WTC11 (cell line): ENCODE results near the gene SNAI1. TPM values are rescaled to one million over a fixed set of nuclear protein-coding genes. Genes with fewer than 3 reads are reported as not detected.

Experiments
- ATAC-seq: fragments of 200-7000 bp; cut with Tn5 transposase; 2 replicates; pipeline ENCODE4 v1.10.0; 2021; ENCODE audit warnings: mild to moderate bottlenecking, moderate library complexity
- CTCF ChIA-PET: fragments of 300-600 bp; sonication (Branson Sonifier 250); formaldehyde crosslinking; loops from one replicate; lab custom pipeline; 2021; ENCODE audit warnings: antibody characterized with exemption; lab: Charles Lee
- POLR2A ChIA-PET: fragments of 350-600 bp; sonication (Branson Sonifier 250); formaldehyde crosslinking; loops from one replicate; lab custom pipeline; 2021; ENCODE audit warnings: antibody characterized with exemption; lab: Charles Lee
- DNase-seq: peaks from one replicate; pipeline ENCODE4 v3.0.0; 2021; ENCODE audit warnings: low spot score
- H3K27ac Mint-ChIP-seq: 2 replicates; pipeline ENCODE4 v1.8.0; 2021; ENCODE audit warnings: mixed read lengths
- H3K27me3 Mint-ChIP-seq: 2 replicates; pipeline ENCODE4 v1.8.0; 2021; ENCODE audit warnings: low read depth, mild to moderate bottlenecking, moderate library complexity, mixed read lengths
- H3K36me3 Mint-ChIP-seq: 2 replicates; pipeline ENCODE4 v1.8.0; 2021; ENCODE audit warnings: mixed read lengths
- H3K4me1 Mint-ChIP-seq: 2 replicates; pipeline ENCODE4 v1.8.0; 2022; ENCODE audit warnings: mixed read lengths
- H3K4me3 Mint-ChIP-seq: 2 replicates; pipeline ENCODE4 v1.8.0; 2021; ENCODE audit warnings: mild to moderate bottlenecking, moderate library complexity, mixed read lengths
- H3K9me3 Mint-ChIP-seq: 2 replicates; pipeline ENCODE4 v1.8.0; 2021; ENCODE audit warnings: mixed read lengths
- AFF4 ChIP-seq: sonication (generic); formaldehyde crosslinking; IDR thresholded peaks from 2 replicates; pipeline ENCODE4 v1.8.1; 2023; ENCODE audit warnings: mild to moderate bottlenecking, missing genetic modification reagents, borderline replicate concordance
- CDX4 ChIP-seq: fragments of 250-450 bp; sonication (Bioruptor Pico); IDR thresholded peaks from 2 replicates; pipeline ENCODE4 v1.9.0; 2021; ENCODE audit warnings: moderate library complexity, mild to moderate bottlenecking, inconsistent platforms, borderline replicate concordance
- CREB1 ChIP-seq: sonication (generic); formaldehyde crosslinking; IDR thresholded peaks from 2 replicates; pipeline ENCODE4 v1.8.0; 2023; ENCODE audit warnings: mild to moderate bottlenecking, missing genetic modification reagents
- CTCF ChIP-seq: fragments of 200-600 bp; IDR thresholded peaks from 2 replicates; pipeline ENCODE4 v1.8.0; 2022; ENCODE audit warnings: antibody characterized with exemption
- ESRRA ChIP-seq: sonication (generic); formaldehyde crosslinking; IDR thresholded peaks from 2 replicates; pipeline ENCODE4 v1.8.1; 2022; ENCODE audit warnings: mild to moderate bottlenecking, missing genetic modification reagents, borderline replicate concordance
- FOXP1 ChIP-seq: sonication (generic); formaldehyde crosslinking; IDR thresholded peaks from 2 replicates; pipeline ENCODE4 v1.8.0; 2022; ENCODE audit warnings: missing genetic modification reagents, mild to moderate bottlenecking, moderate library complexity, borderline replicate concordance
- HMGXB4 ChIP-seq: sonication (generic); formaldehyde crosslinking; IDR thresholded peaks from 2 replicates; pipeline ENCODE4 v1.8.1; 2023; ENCODE audit warnings: mild to moderate bottlenecking, moderate library complexity, missing genetic modification reagents
- MAX ChIP-seq: sonication (generic); formaldehyde crosslinking; IDR thresholded peaks from 2 replicates; pipeline ENCODE4 v1.8.0; 2022; ENCODE audit warnings: mild to moderate bottlenecking, missing genetic modification reagents
- NR3C1 ChIP-seq: sonication (generic); formaldehyde crosslinking; conservative IDR thresholded peaks from 2 replicates; pipeline ENCODE4 v1.8.1; 2023; ENCODE audit warnings: low read depth, mild to moderate bottlenecking, missing genetic modification reagents
- PRDM15 ChIP-seq: sonication (generic); formaldehyde crosslinking; IDR thresholded peaks from 2 replicates; pipeline ENCODE4 v1.8.0; 2022; ENCODE audit warnings: missing genetic modification reagents
- RORB ChIP-seq: fragments of 250-450 bp; sonication (Bioruptor Pico); IDR thresholded peaks from 2 replicates; pipeline ENCODE4 v1.9.0; 2021; ENCODE audit warnings: mild to moderate bottlenecking
- STAT6 ChIP-seq: sonication (generic); formaldehyde crosslinking; conservative IDR thresholded peaks from 2 replicates; pipeline ENCODE4 v1.8.1; 2023; ENCODE audit warnings: mild to moderate bottlenecking, low read depth, missing genetic modification reagents, moderate library complexity
- TP53 ChIP-seq: sonication (generic); formaldehyde crosslinking; IDR thresholded peaks from 2 replicates; pipeline ENCODE4 v1.8.1; 2023; ENCODE audit warnings: mild to moderate bottlenecking, missing genetic modification reagents
- USF2 ChIP-seq: sonication (generic); formaldehyde crosslinking; IDR thresholded peaks from 2 replicates; pipeline ENCODE4 v1.8.1; 2023; ENCODE audit warnings: mild to moderate bottlenecking, missing genetic modification reagents, moderate library complexity
- ZBTB21 ChIP-seq: sonication (generic); formaldehyde crosslinking; IDR thresholded peaks from 2 replicates; pipeline ENCODE4 v1.8.1; 2023; ENCODE audit warnings: mild to moderate bottlenecking, missing genetic modification reagents, borderline replicate concordance
- ZNF219 ChIP-seq: sonication (generic); formaldehyde crosslinking; IDR thresholded peaks from 2 replicates; pipeline ENCODE4 v1.8.0; 2023; ENCODE audit warnings: missing genetic modification reagents, mild to moderate bottlenecking, borderline replicate concordance
- ZNF512 ChIP-seq: sonication (generic); formaldehyde crosslinking; IDR thresholded peaks from 2 replicates; pipeline ENCODE4 v1.8.1; 2022; ENCODE audit warnings: missing genetic modification reagents, borderline replicate concordance
- total RNA-seq: library from RNA; stranded (reverse); gene quantifications from 3 replicates; pipeline ENCODE4 v1.2.3, GENCODE V29; 2021

Gene SNAI1
- total RNA-seq, 1 experiment from 2014 or later: 7.9 TPM

GRCh38 chr20:50014570-50015562 lies 32.1 kb downstream of the SNAI1 start:
- no peak overlapping the region for H3K27ac Mint-ChIP-seq
- H3K9me3 Mint-ChIP-seq: peaks cover 4% of the 10 kb centered on the region; the same call in 1 of the 2 replicates
- ChIA-PET CTCF (interaction anchor here (0.9 to 4.9 kb wide), 3 partner anchors 36 to 56 kb away, joined by 3 to 31 read pairs (median 11); no protein-coding TSS in a partner anchor), POLR2A (no interaction called here)
- DNase-seq (no peak), ATAC-seq (no peak; the same call in 1 of the 2 replicates)
- no peaks in the 10 kb centered on the region for H3K36me3 Mint-ChIP-seq
- peaks cover 9% of the 10 kb centered on the region for H3K27me3 Mint-ChIP-seq
- no peak overlapping the region for H3K4me3 Mint-ChIP-seq
- peaks cover 33% of the 10 kb centered on the region for H3K4me1 Mint-ChIP-seq
- TF ChIP-seq AFF4 (CRISPR knock-in tag): no peak
- no peak for TF ChIP-seq CDX4 (CRISPR knock-in tag)
- TF ChIP-seq STAT6 (CRISPR knock-in tag): no peak
- no peak for TF ChIP-seq ZBTB21 (CRISPR knock-in tag)
- TF ChIP-seq ZNF512 (CRISPR knock-in tag): no peak
- no peak for TF ChIP-seq CTCF
- TF ChIP-seq ZNF219: no peak
- TF ChIP-seq ESRRA (CRISPR knock-in tag): no peak
- TF ChIP-seq CREB1 (CRISPR knock-in tag): no peak
- no peak for TF ChIP-seq MAX
- no peak for TF ChIP-seq USF2 (CRISPR knock-in tag)
- no peak for TF ChIP-seq HMGXB4 (CRISPR knock-in tag)
- no peak for TF ChIP-seq RORB (CRISPR knock-in tag)
- no peak for TF ChIP-seq TP53 (CRISPR knock-in tag)
- no peak for TF ChIP-seq FOXP1 (CRISPR knock-in tag)
- no peak for TF ChIP-seq NR3C1 (CRISPR knock-in tag)
- no peak for TF ChIP-seq PRDM15
